ENCODE measurements around the gene LINC01488. TPM values are rescaled to one million over a fixed set of nuclear protein-coding genes. Genes with fewer than 3 reads are reported as not detected.

The LINC01488 gene
- total and polyA plus RNA-seq, 9 of the 15 experiments (the other 6 are each of a cell fraction or from before 2014, with no cell fraction given) = not detected

DNA sequence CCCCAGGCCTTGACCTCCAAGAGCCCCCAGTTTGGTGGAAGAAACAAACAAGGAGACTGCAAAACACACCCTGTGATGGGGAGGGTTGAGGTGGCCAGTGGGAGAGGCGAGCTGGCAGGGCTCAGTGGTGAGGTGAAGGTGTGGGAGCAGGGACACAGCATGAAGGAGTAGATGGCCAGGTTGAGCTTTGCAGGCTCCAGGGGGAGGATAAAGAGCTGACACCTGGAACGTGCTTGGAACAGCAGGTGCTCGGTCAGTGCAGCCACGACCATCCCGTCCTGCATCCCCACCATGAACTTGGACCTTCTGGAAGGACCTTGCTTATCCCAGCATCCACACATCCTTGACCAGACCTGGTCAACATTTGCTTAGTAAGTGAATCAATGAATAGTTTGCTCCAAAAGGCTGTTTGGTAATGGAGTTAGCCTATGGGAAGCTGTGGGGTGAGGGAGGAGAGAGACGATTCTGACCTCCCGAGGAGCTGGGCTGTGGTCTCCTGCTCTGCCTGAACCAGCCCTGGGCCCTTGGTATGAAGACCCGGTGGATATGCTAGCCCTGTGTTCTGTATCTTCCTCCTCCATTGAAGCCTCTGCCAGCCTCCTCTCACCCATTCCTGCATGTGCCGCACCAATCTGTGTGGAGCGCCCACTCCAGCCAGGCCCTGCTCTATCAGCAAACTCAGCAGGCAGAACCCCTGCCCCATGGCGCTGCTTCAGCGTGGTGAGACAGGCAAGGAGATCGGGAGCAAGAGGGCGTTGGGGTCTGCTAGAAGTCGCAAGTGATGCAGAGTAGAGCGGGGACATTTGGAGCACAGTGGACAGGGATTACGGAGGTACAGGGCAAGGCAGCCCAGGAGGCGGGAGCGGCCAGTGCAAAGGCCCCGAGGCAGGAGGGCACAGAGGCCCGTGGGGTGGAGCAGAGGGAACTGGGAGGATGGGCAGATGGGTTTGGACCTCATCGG is 9.9 kb downstream of the LINC01488 start (continued):
- TF ChIP-seq ZBTB9 (CRISPR knock-in tag; IDR thresholded peaks at IDR 0.05) (no peak), IRF2 (CRISPR knock-in tag; IDR thresholded peaks at IDR 0.05) (no peak)

- H3K9me1 ChIP-seq (ENCODE audit: control insufficient read depth, insufficient read depth, low read length) = no peaks in the 10 kb centered on the region
- H4K20me1 ChIP-seq (replicated peaks; ENCODE audit: control insufficient read depth, insufficient read depth, low read length) = no peaks in the 10 kb centered on the region; the same call in 1 of the 2 replicates
- peaks cover 0 to 19% of the 10 kb centered on the region in 2 experiments; a peak in 2 of 5 replicates for H3K4me1 ChIP-seq (replicated peaks in 1 of 2; ENCODE audit: control insufficient read depth in 2 of 2, insufficient read depth in 2 of 2, low read length in 2 of 2)
- BruUV-seq (replicated peaks) = no TSS peak
- ChIA-PET CTCF (ENCODE audit: low intra/inter-chr PET ratio) (no interaction called here), POLR2A (interaction anchor here (0.9 to 1.1 kb wide), 2 partner anchors 11 to 22 kb away, joined by 3 to 4 read pairs; partner anchors contain the start of gene LINC01488)
- intact Hi-C loops (cut with micrococcal nuclease) (no loop called here), in situ Hi-C loops (cut with MboI) (no loop called here)
- FAIRE-seq = no peak
- no peaks in the 10 kb centered on the region for H3K36me3 ChIP-seq (ENCODE audit: control insufficient read depth, insufficient read depth, low read length)
- H2AFZ ChIP-seq (ENCODE audit: low read depth, low read length) = no peak overlapping the region
- H3K4me2 ChIP-seq (ENCODE audit: insufficient read depth, low read length) = no peak overlapping the region
- H3K4me3 ChIP-seq = no peak overlapping the region
- H3K27me3 ChIP-seq (ENCODE audit: control insufficient read depth in 2 of 2, insufficient read depth in 2 of 2, low read length in 2 of 2) = peaks cover 42 to 90% of the 10 kb centered on the region in 2 experiments
- no peaks in the 10 kb centered on the region for H3K9me3 ChIP-seq (replicated peaks; ENCODE audit: control insufficient read depth, insufficient read depth, low read depth, low read length)
- no peak for TF ChIP-seq ZNF445 (CRISPR knock-in tag; IDR thresholded peaks at IDR 0.05; ENCODE audit: low read depth)
- WGBS (ENCODE audit: insufficient coverage, low coverage, missing lambda C conversion rate) = 3% methylated on average over 26 of the region's 27 CpGs
- H3K27ac ChIP-seq (ENCODE audit: extremely low read depth, low read depth, low read length) = no peak overlapping the region
- H3K9ac ChIP-seq (ENCODE audit: insufficient read depth in 1 of 2, low read depth in 2 of 2, low read length in 2 of 2) = no peak overlapping the region
- H3K79me2 ChIP-seq (ENCODE audit: control insufficient read depth, insufficient read depth, low read length) = no peaks in the 10 kb centered on the region
- DNase-seq (ENCODE audit: extremely low read depth in 1 of 4, low spot score in 3 of 4) = no peak
- no peak for ATAC-seq
Observed at GRCh38 chr11:69492201-69492991, 10.9 kb downstream of the LINC01488 start.

Data from K562 (cell line).